HG02642 (cell line): ENCODE data around the gene FBH1.
"Not testable (repeated sequence)": the region's sequence is repeated elsewhere in the genome, so short reads cannot be mapped to it uniquely, and the experiment has no call there.

Source experiments
- ATAC-seq: cut with Tn5 transposase; IDR thresholded peaks from one replicate; pipeline ENCODE4 v1.9.1; 2021; ENCODE audit warnings: mild to moderate bottlenecking; ENCODE audit not compliant: unreplicated experiment, poor library complexity

The FBH1 gene

GRCh38 chr10:5953676-5954075 lies 63.6 kb downstream of the FBH1 start:
- no peak for ATAC-seq

DNA sequence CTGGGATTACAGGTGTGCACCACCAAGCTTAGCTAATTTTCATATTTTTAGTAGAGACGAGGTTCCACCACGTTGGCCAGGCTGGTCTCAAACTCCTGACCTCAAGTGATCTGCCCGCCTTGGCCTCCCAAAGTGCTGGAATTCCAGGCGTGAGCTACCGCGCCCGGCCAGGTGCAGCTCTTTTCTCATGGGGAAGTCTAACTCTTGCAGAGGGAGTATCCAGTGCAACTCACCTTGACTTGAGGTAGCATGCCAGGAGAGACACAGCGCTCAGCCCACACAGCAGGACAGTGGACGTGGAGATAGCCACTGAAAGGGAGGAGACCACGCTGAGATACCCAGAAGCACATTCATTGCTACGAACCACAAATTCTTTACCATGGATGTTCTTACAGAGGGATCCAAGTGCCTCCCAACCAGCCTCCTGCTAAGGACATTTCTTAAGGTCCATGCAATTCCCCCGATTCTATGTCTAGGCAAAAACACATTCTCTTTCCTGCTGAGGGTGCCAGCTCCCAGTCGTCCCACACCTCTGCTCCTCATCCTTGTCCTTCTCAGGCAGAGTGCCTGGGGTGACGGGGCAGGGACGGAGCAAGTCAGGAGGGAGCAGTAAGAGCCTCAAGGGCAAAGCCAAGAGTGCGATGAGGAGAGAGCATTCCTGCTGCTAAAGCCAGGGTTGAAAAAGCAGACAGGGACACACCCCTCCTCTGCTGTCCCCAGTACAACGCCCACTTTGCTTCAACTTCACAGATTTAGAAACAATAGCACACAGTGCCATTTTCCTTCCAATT lies 66.3 kb downstream of the FBH1 start:
- ATAC-seq, result no peak

DNA sequence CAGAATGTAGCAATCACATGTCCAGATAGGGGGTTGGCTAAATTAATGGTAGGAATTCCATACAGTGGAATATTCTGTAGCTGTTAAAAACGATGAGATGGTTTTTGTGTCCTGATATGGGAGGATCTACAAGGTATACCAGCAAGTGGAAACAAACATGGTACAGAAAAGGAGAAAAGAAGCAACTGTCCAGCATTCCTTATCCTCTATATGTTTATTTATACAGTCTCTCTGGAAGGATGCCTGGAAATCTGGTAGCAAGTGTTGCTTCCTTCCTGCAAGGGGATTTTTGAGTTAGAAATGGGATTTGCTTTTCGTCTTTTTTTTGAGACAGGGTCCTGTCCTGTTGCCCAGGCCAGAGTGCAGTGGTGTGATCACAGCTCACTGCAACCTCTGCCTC lies 68.0 kb downstream of the FBH1 start:
- ATAC-seq, result no peak

DNA sequence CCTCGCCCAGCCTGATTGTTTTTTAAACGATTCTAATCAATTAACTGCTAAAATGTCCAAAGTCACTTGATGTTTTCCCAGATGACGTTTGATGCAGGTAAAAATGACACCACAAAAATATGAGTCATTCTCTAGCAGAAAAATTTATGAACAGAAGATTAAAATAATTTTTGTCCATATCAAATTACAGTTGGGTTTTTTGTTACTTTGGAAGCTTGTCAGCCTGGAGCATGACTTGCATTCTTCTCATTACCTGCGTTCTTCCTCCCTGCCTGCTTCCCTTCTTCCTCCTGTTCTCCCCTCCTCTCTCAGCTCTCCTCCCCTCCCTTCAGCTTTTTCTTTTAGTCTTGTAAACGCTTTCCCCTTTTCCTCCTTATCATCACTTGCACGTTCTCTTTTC lies 68.6 kb downstream of the FBH1 start:
- no peak for ATAC-seq

DNA sequence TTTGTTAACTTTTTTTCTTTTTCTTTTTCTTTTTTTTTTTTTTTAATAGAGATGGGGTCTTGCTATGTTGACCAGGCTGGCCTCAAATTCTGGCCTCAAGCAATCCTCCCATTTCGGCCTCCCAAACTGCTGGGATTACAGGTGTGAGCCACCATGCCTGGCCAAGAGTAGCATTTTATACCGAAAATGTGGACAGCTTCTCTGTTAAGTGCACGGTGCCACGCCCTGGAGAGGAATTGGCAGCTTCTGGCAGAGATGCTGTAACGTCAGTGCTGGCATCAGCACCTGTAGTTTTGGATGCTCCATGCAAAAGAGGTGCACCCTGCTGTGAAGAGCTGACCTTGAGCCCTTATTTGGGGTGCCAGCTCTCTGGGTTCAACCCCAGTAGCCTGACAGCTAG lies 69.1 kb downstream of the FBH1 start:
- no peak for ATAC-seq

DNA sequence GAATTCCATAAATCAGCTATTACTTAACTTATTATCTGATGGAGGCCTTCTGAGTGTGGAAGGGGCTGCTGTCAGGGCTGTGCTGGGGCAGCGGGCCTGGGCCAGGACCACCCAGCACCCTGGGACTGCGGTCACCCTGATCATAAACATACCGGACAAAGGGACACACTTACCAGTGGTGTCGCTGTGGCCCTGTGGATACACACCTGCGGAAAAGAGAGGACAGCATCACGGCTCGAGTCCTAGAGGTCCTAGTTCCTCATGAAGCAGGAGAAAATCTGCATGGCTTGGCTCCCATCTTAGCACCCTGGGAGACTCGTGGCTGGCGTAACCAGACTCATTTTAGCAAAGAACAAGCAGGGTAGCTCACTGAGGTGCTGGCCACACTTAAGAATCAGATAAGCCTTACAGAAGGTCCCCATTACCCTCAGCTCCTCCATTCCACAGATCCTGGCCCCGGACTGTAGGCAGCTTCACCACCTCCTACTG lies 69.6 kb downstream of the FBH1 start:
- ATAC-seq, result no peak

DNA sequence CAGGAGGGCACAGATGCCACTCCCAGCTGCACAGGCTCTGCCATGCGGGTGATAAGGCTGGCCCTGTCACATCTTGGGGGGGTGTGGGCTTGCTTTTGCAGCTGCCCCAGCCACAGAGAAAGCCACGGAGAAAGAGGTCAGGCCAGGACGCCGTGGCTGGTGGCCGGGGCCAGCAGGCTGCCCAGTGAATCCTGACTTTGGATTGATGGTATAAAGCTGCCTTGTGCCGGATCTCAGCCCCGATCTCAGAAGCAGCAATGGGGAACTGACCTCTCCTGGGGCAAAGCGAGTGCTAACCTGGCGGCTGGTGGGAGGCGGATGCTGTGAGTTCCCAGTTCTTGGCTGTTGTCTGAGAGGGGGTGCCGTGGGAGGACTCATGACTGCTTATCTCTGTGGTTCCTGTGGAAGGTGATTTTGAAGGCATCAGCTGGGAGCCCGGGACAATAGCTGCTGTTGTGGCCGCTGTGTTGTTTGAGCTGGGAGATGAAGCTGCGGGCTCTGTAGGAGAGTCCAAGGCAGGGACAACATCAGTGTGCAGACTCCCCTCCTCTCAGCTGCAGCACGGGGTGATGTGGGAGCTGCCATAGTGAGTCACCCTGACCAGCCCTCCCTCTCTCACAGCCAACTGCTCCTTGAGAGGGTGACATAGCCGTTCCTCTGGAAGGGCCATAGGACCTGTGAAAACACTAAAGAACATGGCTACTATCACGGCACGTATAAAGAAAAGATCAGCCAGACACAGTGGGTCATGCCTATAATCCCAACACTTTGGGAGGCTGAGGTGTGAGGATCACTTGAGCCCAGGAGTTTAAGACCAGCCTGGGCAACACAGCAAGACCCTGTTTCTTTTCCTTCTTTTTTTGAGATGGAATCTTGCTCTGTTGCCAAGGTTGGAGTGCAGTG lies 70.3 kb downstream of the FBH1 start:
- ATAC-seq, result no peak

GRCh38 chr10:5960973-5961275 lies 70.9 kb downstream of the FBH1 start:
- not testable (repeated sequence) for ATAC-seq

DNA sequence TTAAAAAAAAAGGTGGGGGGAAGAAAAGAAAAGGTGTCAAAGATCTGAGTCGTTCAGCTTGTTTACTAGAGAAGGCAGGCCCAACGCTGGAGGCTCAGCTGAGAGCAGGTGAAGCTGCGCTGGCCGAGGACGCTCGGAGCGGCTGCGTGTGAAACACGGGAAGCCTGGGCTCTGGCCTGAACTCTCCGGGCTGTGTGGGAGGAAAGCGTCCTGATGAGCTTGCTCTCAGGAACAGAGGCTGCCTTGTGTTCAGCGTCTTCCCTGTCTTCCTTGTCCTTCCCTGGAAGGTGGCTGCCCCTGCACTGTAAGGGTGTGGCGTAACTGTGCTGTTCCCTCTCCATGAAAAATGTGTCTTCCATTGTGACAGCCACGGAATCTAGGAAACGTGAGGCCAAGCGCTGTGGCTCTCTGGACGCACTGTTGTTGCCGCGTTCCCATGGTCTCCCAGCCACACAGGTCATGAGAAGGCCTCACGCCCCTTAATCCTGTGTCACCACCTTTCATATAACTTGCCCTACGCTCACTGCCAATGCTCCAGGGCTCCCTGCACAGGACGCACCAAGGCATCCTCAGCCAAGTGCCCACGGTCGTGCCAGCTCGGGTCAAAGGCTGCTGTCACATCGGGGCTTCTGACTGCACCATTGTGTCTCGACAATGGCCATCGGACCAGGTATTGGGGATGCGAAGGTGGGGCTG lies 71.5 kb downstream of the FBH1 start:
- ATAC-seq, result no peak

DNA sequence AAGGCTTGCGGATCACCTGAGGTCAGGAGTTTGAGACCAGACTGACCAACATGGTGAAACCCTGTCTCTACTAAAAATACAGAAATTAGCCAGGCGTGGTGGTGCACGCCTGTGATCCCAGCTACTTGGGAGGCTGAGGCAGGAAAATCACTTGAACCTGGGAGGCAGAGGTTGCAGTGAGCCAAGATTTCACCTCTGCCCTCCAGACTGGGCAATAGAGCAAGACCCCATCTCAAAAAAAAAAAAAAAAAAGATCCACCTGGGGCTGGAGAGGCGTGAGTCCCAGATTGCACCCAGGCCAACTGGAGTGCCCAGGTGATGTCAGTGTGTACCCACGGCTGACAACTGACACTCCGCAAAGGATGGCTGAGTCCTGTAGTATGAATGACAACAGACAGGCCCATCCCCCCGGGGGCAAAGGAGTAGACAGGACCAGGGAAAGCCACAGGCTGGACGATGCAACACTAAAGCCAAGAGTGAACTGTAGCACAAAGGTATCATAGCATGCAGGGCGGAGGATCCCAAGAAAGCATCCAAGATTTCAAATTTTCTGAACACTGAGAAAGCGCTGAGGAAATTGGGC lies 72.4 kb downstream of the FBH1 start:
- ATAC-seq, result not testable (repeated sequence)

DNA sequence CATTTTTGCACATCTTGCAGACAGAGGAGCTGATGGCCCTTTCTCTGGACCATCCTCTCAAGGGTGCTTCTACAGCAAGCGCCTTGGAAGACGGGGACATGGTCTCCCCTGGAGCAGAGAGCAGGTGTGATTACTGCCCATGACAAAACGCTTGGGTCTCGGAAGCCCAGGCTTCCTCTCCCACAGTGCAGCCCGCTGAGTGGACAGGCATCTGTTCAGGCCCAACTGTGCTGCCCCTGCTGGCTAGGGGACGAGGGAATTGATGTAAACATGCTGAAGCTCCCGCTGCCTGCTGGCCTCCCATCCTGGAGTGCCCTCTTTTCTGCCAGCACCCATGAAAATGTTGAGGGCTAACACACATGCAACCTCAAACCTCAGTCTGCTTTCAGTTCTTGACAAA lies 73.0 kb downstream of the FBH1 start:
- ATAC-seq, result no peak

GRCh38 chr10:5963591-5963990 lies 73.5 kb downstream of the FBH1 start:
- ATAC-seq, result no peak

GRCh38 chr10:5964736-5965135 lies 74.7 kb downstream of the FBH1 start:
- ATAC-seq, result no peak

- ATAC-seq, result no peak
Observed at GRCh38 chr10:5965266-5965665, 75.2 kb downstream of the FBH1 start.

GRCh38 chr10:5968037-5968680 lies 78.1 kb downstream of the FBH1 start:
- no peak for ATAC-seq

DNA sequence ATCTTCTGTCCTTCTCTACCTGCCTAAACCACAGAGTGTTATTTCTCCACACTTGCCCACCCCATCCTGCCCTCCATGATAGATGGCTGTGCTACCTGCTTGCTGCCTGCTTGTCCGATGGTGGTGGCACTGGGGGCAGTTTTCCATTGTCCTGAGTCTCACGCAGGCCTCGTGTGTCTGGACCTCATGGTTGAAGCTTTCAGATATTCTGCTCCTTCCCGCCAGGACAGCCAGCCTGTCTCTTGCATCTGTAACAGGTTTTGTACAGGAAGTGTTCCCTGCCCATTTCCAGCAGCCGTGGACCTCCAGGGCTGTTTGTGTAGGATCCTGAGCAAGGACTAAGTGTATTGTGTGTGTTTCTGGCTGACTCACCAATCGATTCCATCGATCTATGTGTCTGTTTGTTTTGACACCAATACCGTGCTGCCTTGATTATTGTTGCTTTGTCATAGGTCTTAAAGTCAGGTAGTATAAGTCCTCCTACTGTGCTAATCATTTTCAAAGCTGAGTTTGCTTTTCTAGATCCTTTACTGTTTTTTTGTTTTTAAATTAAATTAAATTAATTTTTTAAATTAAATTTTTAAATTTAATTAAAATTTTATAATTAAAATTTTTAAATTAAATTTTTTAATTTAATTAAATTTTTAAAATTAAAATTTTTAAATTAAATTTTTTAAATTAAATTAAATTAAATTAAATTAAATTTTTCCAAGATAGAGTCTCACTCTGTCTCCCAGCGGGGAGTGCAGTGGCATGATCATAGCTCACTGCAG lies 78.8 kb downstream of the FBH1 start:
- no peak for ATAC-seq

- no peak for ATAC-seq
Observed at GRCh38 chr10:5970066-5970465, 80.0 kb downstream of the FBH1 start.

GRCh38 chr10:5970527-5970926 lies 80.5 kb downstream of the FBH1 start:
- no peak for ATAC-seq

DNA sequence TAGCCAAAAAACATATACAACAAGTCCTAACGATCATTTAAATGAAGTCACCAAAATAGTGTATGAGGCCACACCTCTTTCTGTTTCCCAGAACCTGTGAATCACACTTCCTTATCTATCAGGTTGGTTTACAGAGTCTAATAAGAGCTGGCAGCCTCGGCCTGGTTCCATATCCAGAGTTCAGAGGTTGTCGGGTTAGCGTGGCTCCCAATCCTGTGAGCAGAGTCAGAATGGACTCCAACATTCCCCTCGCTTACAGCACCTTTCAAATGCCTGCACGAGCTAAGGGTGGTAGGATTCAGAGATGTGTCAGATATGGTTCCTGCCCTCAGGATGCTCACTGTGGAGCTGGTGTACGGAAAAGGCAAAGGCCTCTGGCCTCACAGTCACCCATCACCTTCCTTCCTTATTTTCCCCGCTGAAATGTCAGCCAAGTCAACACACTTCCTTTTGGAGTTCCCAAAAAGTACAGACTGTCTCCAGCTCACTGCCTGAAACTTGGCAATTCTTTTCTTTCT lies 81.3 kb downstream of the FBH1 start:
- no peak for ATAC-seq
